Activated CD4-positive, alpha-beta T cell treated with anti-CD3 and anti-CD28 coated beads, Interleukin-2, amount 50 U/mL, for 16 hours (primary cell): Measurements from ENCODE around the gene TSC2.

Source experiments
- DNase-seq: peaks from one replicate; pipeline ENCODE4 v3.0.0-alpha.2; 2020

Gene TSC2

GRCh38 chr16:2072926-2073325, 25.1 kb downstream of the TSC2 start:
- no peak for DNase-seq

- no peak for DNase-seq
Observed at GRCh38 chr16:2074071-2074470, 26.3 kb downstream of the TSC2 start.

GRCh38 chr16:2075631-2076030, 27.8 kb downstream of the TSC2 start:
- DNase-seq = no peak

GRCh38 chr16:2076072-2076865, 28.5 kb downstream of the TSC2 start:
- DNase-seq = no peak

- no peak for DNase-seq
Observed at GRCh38 chr16:2077016-2077415, 29.2 kb downstream of the TSC2 start.

GRCh38 chr16:2077696-2078095, 29.9 kb downstream of the TSC2 start:
- DNase-seq = no peak

- no peak for DNase-seq
Observed at GRCh38 chr16:2078096-2078495, 30.3 kb downstream of the TSC2 start.

GRCh38 chr16:2078691-2079090, 30.9 kb downstream of the TSC2 start:
- DNase-seq = no peak

GRCh38 chr16:2079311-2079800, 31.6 kb downstream of the TSC2 start:
- DNase-seq = no peak

GRCh38 chr16:2079991-2080390, 32.2 kb downstream of the TSC2 start:
- no peak for DNase-seq

GRCh38 chr16:2081201-2082084, 33.7 kb downstream of the TSC2 start:
- no peak for DNase-seq

- DNase-seq = no peak
Observed at GRCh38 chr16:2082171-2082982, 34.6 kb downstream of the TSC2 start.

GRCh38 chr16:2082983-2083364, 35.2 kb downstream of the TSC2 start:
- DNase-seq = no peak

- no peak for DNase-seq
Observed at GRCh38 chr16:2083409-2083808, 35.6 kb downstream of the TSC2 start.

- DNase-seq = no peak
Observed at GRCh38 chr16:2083876-2084780, 36.3 kb downstream of the TSC2 start.

- DNase-seq = no peak
Observed at GRCh38 chr16:2084895-2085625, 37.3 kb downstream of the TSC2 start.

GRCh38 chr16:2085669-2086068, 37.9 kb downstream of the TSC2 start:
- DNase-seq = no peak

GRCh38 chr16:2086106-2086742, 38.4 kb downstream of the TSC2 start:
- no peak for DNase-seq

GRCh38 chr16:2086812-2087747, 39.3 kb downstream of the TSC2 start:
- DNase-seq = no peak
